CD4-positive, alpha-beta memory T cell (primary cell): ENCODE data around the gene TMEM243. TPM values are rescaled to one million over a fixed set of nuclear protein-coding genes. Genes with fewer than 3 reads are reported as not detected.

Source experiments
- CTCF ChIA-PET: fragments of 350-600 bp; sonication (Branson Sonifier 250); formaldehyde crosslinking; loops from one replicate; lab custom pipeline; 2021; ENCODE audit warnings: inconsistent platforms; ENCODE audit not compliant: partially characterized antibody; lab: Charles Lee
- POLR2A ChIA-PET: fragments of 350-600 bp; sonication (Branson Sonifier 250); formaldehyde crosslinking; loops from one replicate; lab custom pipeline; 2021; ENCODE audit not compliant: partially characterized antibody; lab: Charles Lee
- DNase-seq, 5 donors: peaks; one replicate each; pipeline versions ENCODE4 v3.0.0 to v3.0.0-alpha.2; 2020 to 2022; ENCODE audit warnings: mixed read lengths in 1 of 5
- H3K27ac ChIP-seq: one replicate; pipeline ENCODE4 v1.7.0; 2013; ENCODE audit warnings: low read depth, low read length
- H3K27me3 ChIP-seq: 2 replicates; pipeline ENCODE4 v1.7.0; 2013; ENCODE audit warnings: mild to moderate bottlenecking, low read length, moderate library complexity; ENCODE audit not compliant: insufficient read depth
- H3K36me3 ChIP-seq: 2 replicates; pipeline ENCODE4 v1.7.0; 2013; ENCODE audit warnings: mild to moderate bottlenecking, low read length, moderate library complexity; ENCODE audit not compliant: insufficient read depth
- H3K4me1 ChIP-seq: 2 replicates; pipeline ENCODE4 v1.7.0; 2013; ENCODE audit warnings: mild to moderate bottlenecking, low read length, moderate library complexity; ENCODE audit not compliant: insufficient read depth
- H3K4me3 ChIP-seq, 2 donors: one replicate each; pipeline ENCODE4 v1.7.0; 2013; ENCODE audit warnings: low read length in 2 of 2, mild to moderate bottlenecking in 1 of 2
- H3K9me3 ChIP-seq, 2 donors: one replicate each; pipeline ENCODE4 v1.7.0; 2013; ENCODE audit warnings: low read length in 2 of 2, control low read depth in 1 of 2; ENCODE audit not compliant: control insufficient read depth in 1 of 2
- H3K27ac Mint-ChIP-seq, 7 donors: one replicate each; pipeline ENCODE4 v1.8.0; 2020 to 2021; ENCODE audit warnings: mixed read lengths in 7 of 7, mild to moderate bottlenecking in 6 of 7, inconsistent platforms in 3 of 7, moderate library complexity in 3 of 7
- H3K27me3 Mint-ChIP-seq, 2 donors: one replicate each; pipeline ENCODE4 v1.8.0; 2020 to 2021; ENCODE audit warnings: mixed read lengths in 2 of 2
- H3K36me3 Mint-ChIP-seq, 2 donors: one replicate each; pipeline ENCODE4 v1.8.0; 2020 to 2021; ENCODE audit warnings: mixed read lengths in 2 of 2, inconsistent platforms in 1 of 2, mild to moderate bottlenecking in 1 of 2
- H3K4me1 Mint-ChIP-seq, 4 donors: one replicate each; pipeline ENCODE4 v1.8.0; 2020 to 2021; ENCODE audit warnings: mixed read lengths in 4 of 4, mild to moderate bottlenecking in 1 of 4
- H3K4me3 Mint-ChIP-seq, 8 donors: one replicate each; pipeline ENCODE4 v1.8.0; 2020 to 2021; ENCODE audit warnings: mixed read lengths in 8 of 8, mild to moderate bottlenecking in 7 of 8, moderate library complexity in 6 of 8, inconsistent platforms in 3 of 8
- H3K9me3 Mint-ChIP-seq, 8 donors: one replicate each; pipeline ENCODE4 v1.8.0; 2020 to 2021; ENCODE audit warnings: mixed read lengths in 8 of 8, mild to moderate bottlenecking in 5 of 8, inconsistent platforms in 3 of 8, moderate library complexity in 1 of 8
- intact Hi-C: fragments of 100-400 bp; cut with micrococcal nuclease; formaldehyde crosslinking; loops from one replicate; pipeline ENCODE4 v1.15.1; 2023
- polyA plus RNA-seq, 2 donors: library from polyadenylated mRNA; unstranded; fragments of 300-500 nt; fragmentation: Illumina TruSeq; gene quantifications; one replicate each; pipeline ENCODE4 v1.2.3, GENCODE V29; 2021
- total RNA-seq, 2 experiments: library from RNA; stranded (reverse); gene quantifications; one replicate each; pipeline ENCODE4 v1.2.3, GENCODE V29; 2021

Gene TMEM243
- total and polyA plus RNA-seq, 4 experiments from 2014 or later = 81.3 to 105 (median 96.5) TPM

DNA sequence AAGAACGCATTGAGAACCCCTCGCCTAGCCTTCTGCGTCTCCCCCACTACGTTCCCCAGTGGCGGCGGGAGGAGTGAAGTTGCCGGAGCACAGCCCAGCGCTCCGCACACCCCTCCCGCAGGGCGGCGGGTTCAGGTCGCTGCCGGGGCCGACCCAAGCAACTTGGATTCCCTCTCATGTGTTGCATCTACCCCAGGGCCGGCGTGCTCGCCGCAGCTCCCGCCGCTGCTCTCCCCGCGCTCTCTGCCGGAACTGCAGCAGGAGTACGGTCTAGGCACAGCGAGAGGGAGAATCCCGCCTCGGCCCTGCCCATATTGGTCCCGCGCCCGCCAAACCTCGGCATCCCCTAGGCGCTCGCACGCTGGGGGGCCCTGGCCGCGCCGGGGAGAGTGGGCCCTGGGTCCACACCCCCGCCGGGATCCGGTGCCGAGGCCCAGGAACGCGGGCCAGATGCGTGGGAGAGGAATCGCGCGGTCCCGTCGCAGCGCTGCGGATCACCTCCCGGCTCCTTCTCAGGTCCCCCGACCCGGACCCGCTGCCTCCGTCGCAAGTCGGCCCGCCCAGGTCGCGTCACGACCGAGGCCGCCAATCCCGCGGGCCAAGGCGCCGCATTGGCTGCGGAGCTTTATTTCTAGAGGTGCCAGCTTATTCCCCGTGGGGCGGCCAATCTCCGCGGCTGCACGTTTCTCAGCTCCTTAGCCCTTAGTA, 648 bp upstream of the TMEM243 start:
- Histone ChIP-seq H3K4me3 (peak overlapping the region; percentile 83 to 99), H3K27me3 (no peaks in the 10 kb centered on the region), H3K4me1 (peaks cover 39% of the 10 kb centered on the region), H3K27ac (peak overlapping the region; percentile 92), H3K36me3 (no peaks in the 10 kb centered on the region), H3K9me3 (no peaks in the 10 kb centered on the region)
- peak; percentile 82 to 87 (median 84) for DNase-seq
- Mint-ChIP-seq H3K27me3 (peaks cover 0 to 1% of the 10 kb centered on the region in 2 donors), H3K4me1 (peaks cover 24 to 57% (median 34%) of the 10 kb centered on the region in 4 donors), H3K9me3 (peaks cover 0 to 2% (median 0%) of the 10 kb centered on the region in 8 donors), H3K4me3 (peak overlapping the region; percentile 97 to 100 (median 99)), H3K27ac (peak overlapping the region; percentile 98 to 100 (median 99)), H3K36me3 (peaks cover 0 to 31% of the 10 kb centered on the region in 2 donors)
- CTCF ChIA-PET = interaction anchor here (1.2 to 3.2 kb wide), 12 partner anchors 8 to 72 kb away, joined by 3 to 13 read pairs (median 6); partner anchors contain the start of gene DMTF1
- POLR2A ChIA-PET = interaction anchor here (0.8 to 6.9 kb wide), 27 partner anchors 8 to 1000 kb away, joined by 3 to 189 read pairs (median 5); partner anchors contain the start of genes CROT, DBF4, DMTF1 and ELAPOR2
- intact Hi-C loops = loop anchor here (1.0 kb wide), 1 partner anchor 125 kb away; the partner anchor contains the start of gene CROT

DNA sequence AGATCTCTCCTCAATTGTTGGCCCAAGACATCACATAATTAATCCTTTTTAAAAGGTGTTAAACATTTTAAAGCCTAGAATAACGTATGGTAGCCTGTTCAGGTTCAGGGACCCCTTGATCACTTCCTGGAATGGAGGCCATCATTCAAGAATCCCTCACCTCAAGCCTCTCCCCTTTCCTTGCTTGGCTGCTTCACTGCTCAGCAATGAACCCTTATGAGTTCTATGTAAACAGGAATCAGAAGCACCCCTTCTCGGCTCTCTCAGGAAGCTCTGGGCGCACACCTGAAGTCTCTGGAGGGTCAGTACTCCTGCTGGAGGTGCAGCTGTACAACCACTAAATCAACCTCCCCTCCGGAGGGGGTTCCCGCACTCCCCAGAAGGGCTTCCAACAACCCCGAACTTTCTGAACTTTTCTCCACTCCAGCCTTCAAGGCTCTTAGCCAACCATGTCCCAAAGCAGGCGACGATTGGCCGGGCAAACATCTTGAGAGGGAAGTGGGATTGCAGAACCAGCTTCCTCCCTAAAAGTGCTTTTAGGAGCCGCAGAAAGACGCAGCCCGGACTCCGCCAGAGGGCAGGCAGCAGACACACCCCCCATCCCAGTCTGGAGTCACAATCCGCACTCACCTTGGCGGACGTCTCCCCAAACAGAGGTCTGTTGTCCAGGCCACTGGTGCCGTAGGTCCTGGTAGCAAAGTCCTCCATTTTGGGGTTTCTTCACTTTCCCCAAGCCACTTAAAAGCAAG, 562 bp downstream of the TMEM243 start:
- intact Hi-C loops = loop anchor here (1.0 to 10.0 kb wide), 9 partner anchors 18 to 996 kb away; partner anchors contain the start of genes ADAM22, DBF4, DMTF1 and ELAPOR2
- peaks cover 31 to 68% (median 43%) of the 10 kb centered on the region in 4 donors for H3K4me1 Mint-ChIP-seq
- Histone ChIP-seq H3K27me3 (no peaks in the 10 kb centered on the region), H3K4me1 (peaks cover 52% of the 10 kb centered on the region), H3K9me3 (no peaks in the 10 kb centered on the region), H3K4me3 (peak overlapping the region; percentile 83 to 99), H3K27ac (peak overlapping the region; percentile 92), H3K36me3 (no peaks in the 10 kb centered on the region)
- H3K4me3 Mint-ChIP-seq = peak overlapping the region; percentile 97 to 100 (median 99)
- H3K27me3 Mint-ChIP-seq = no peaks in the 10 kb centered on the region
- peaks cover 3 to 37% of the 10 kb centered on the region in 2 donors for H3K36me3 Mint-ChIP-seq
- H3K27ac Mint-ChIP-seq = peak overlapping the region; percentile 98 to 100 (median 99)
- CTCF ChIA-PET = interaction anchor here (0.8 to 3.2 kb wide), 14 partner anchors 11 to 292 kb away, joined by 3 to 13 read pairs (median 6); partner anchors contain the start of gene DMTF1
- peak; percentile 45 to 74 (median 47) for DNase-seq
- H3K9me3 Mint-ChIP-seq = peaks cover 0 to 2% (median 0%) of the 10 kb centered on the region in 8 donors
- POLR2A ChIA-PET = interaction anchor here (0.8 to 6.9 kb wide), 24 partner anchors 8 to 1001 kb away, joined by 3 to 189 read pairs (median 8); partner anchors contain the start of genes CROT, DBF4, DMTF1 and ELAPOR2

- Mint-ChIP-seq H3K9me3 (peaks cover 0 to 2% (median 0%) of the 10 kb centered on the region in 8 donors), H3K27me3 (no peaks in the 10 kb centered on the region), H3K27ac (peak overlapping the region; percentile 98 to 100 (median 99)), H3K4me3 (peak overlapping the region; percentile 97 to 100 (median 99)), H3K36me3 (peaks cover 3 to 37% of the 10 kb centered on the region in 2 donors), H3K4me1 (peaks cover 39 to 77% (median 51%) of the 10 kb centered on the region in 4 donors)
- H3K27me3 ChIP-seq = no peaks in the 10 kb centered on the region
- no peaks in the 10 kb centered on the region for H3K36me3 ChIP-seq
- DNase-seq = no peak
- peak overlapping the region; percentile 92 for H3K27ac ChIP-seq
- ChIA-PET POLR2A (interaction anchor here (0.6 to 6.9 kb wide), 15 partner anchors 14 to 658 kb away, joined by 3 to 189 read pairs (median 13); partner anchors contain the start of genes DBF4, DMTF1, ELAPOR2 and SLC25A40), CTCF (interaction anchor here (0.9 to 3.2 kb wide), 6 partner anchors 18 to 239 kb away, joined by 3 to 13 read pairs (median 7); partner anchors contain the start of gene DMTF1)
- peaks cover 60% of the 10 kb centered on the region for H3K4me1 ChIP-seq
- peak overlapping the region; percentile 83 to 99 for H3K4me3 ChIP-seq
- no peaks in the 10 kb centered on the region for H3K9me3 ChIP-seq
- intact Hi-C loops = loop anchor here (2.0 to 10.0 kb wide), 6 partner anchors 17 to 997 kb away; partner anchors contain the start of genes DBF4, ELAPOR2 and SLC25A40
These were observed 1.4 kb downstream of the TMEM243 start for GRCh38 chr7:87217983-87218653.

- Histone ChIP-seq H3K36me3 (no peaks in the 10 kb centered on the region), H3K27me3 (no peaks in the 10 kb centered on the region), H3K4me1 (peaks cover 72% of the 10 kb centered on the region), H3K4me3 (peak overlapping the region; percentile 83 to 99), H3K27ac (peak overlapping the region; percentile 92), H3K9me3 (no peaks in the 10 kb centered on the region)
- Mint-ChIP-seq H3K4me1 (peaks cover 52 to 89% (median 63%) of the 10 kb centered on the region in 4 donors), H3K27ac (peak overlapping the region; percentile 98 to 100 (median 99)), H3K4me3 (peak overlapping the region; percentile 97 to 100 (median 99)), H3K36me3 (peaks cover 3 to 41% of the 10 kb centered on the region in 2 donors), H3K9me3 (peaks cover 0 to 2% (median 0%) of the 10 kb centered on the region in 8 donors), H3K27me3 (no peaks in the 10 kb centered on the region)
- intact Hi-C loops = loop anchor here (5.0 to 10.0 kb wide), 2 partner anchors 45 to 998 kb away; no protein-coding TSS in a partner anchor
- POLR2A ChIA-PET = interaction anchor here (0.9 to 6.9 kb wide), 10 partner anchors 9 to 659 kb away, joined by 3 to 189 read pairs (median 10); partner anchors contain the start of genes DBF4, DMTF1 and SLC25A40
- CTCF ChIA-PET = interaction anchor here (0.6 to 3.2 kb wide), 6 partner anchors 18 to 238 kb away, joined by 3 to 13 read pairs (median 4); no protein-coding TSS in a partner anchor
- peak; percentile 61 to 74 (median 69) for DNase-seq
These were observed 2.6 kb downstream of the TMEM243 start for GRCh38 chr7:87216701-87217508.

DNA sequence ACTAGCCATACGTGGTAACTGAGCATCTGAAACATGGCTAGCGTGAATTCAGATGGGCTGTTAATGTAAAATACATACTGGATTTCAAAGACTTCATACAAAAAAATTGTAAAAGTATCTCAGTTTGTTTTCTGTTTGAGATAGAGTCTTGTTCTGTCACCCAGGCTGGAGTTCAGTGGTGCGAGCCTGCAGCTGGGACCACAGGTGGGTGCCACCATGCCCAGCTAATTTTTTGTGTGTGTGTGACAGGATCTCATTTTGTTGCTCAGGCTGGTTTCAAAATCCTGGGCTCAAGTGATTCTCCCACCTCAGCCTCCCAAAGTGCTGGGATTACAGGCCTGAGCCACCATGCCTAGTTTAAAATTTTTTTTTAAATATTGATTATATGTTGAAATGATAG, 4.5 kb downstream of the TMEM243 start:
- Histone ChIP-seq H3K27me3 (no peaks in the 10 kb centered on the region), H3K27ac (peak overlapping the region; percentile 36), H3K36me3 (no peaks in the 10 kb centered on the region), H3K4me1 (peaks cover 81% of the 10 kb centered on the region), H3K9me3 (no peaks in the 10 kb centered on the region), H3K4me3 (no peak overlapping the region)
- peak overlapping the region in 2 of 8 donors; percentile 17 to 91 for H3K4me3 Mint-ChIP-seq
- H3K36me3 Mint-ChIP-seq = peaks cover 5 to 48% of the 10 kb centered on the region in 2 donors
- H3K27ac Mint-ChIP-seq = peak overlapping the region in 2 of 7 donors; percentile 47 to 67
- H3K27me3 Mint-ChIP-seq = no peaks in the 10 kb centered on the region
- ChIA-PET POLR2A (interaction anchor here (3.1 to 6.9 kb wide), 3 partner anchors 31 to 64 kb away, joined by 14 to 189 read pairs (median 58); partner anchors contain the start of gene DMTF1), CTCF (interaction anchor here (1.2 kb wide), 1 partner anchor 23 kb away, joined by 5 read pairs; no protein-coding TSS in a partner anchor)
- intact Hi-C loops = loop anchor here (5.0 to 10.0 kb wide), 2 partner anchors 43 to 1000 kb away; no protein-coding TSS in a partner anchor
- DNase-seq = no peak
- H3K9me3 Mint-ChIP-seq = peaks cover 0 to 2% (median 0%) of the 10 kb centered on the region in 8 donors
- peaks cover 55 to 97% (median 71%) of the 10 kb centered on the region in 4 donors for H3K4me1 Mint-ChIP-seq
